Measurements from ENCODE around the gene AKT2. TPM values are rescaled to one million over a fixed set of nuclear protein-coding genes. Genes with fewer than 3 reads are reported as not detected.
"Not testable (repeated sequence)": the region's sequence is repeated elsewhere in the genome, so short reads cannot be mapped to it uniquely, and the experiment has no call there.

The AKT2 gene
- 33.8 and 38.6 TPM in 2 replicates for total RNA-seq

GRCh38 chr19:40284501-40285352 is at the start of gene AKT2:
Gene AKT2 (minus strand): TSS chr19:40285345. CDS start chr19:40265267, 20,078 bp downstream.
- no peak for DNase-seq (ENCODE audit: extremely low read depth, low read depth, low spot score)

GRCh38 chr19:40333083-40333482 is 47.9 kb upstream of the AKT2 start:
- not testable (repeated sequence) for DNase-seq (ENCODE audit: extremely low read depth, low read depth, low spot score)

GRCh38 chr19:40332669-40333068 is 47.5 kb upstream of the AKT2 start:
- DNase-seq (ENCODE audit: extremely low read depth, low read depth, low spot score): no peak

GRCh38 chr19:40331052-40331451 is 45.9 kb upstream of the AKT2 start:
- DNase-seq (ENCODE audit: extremely low read depth, low read depth, low spot score): no peak

GRCh38 chr19:40326201-40326600 is 41.1 kb upstream of the AKT2 start:
- no peak for DNase-seq (ENCODE audit: extremely low read depth, low read depth, low spot score)

GRCh38 chr19:40323705-40324104 is 38.6 kb upstream of the AKT2 start:
- no peak for DNase-seq (ENCODE audit: extremely low read depth, low read depth, low spot score)

- DNase-seq (ENCODE audit: extremely low read depth, low read depth, low spot score): no peak
Measured at GRCh38 chr19:40322951-40323615, 37.9 kb upstream of the AKT2 start.

- no peak for DNase-seq (ENCODE audit: extremely low read depth, low read depth, low spot score)
Measured at GRCh38 chr19:40322271-40322610, 37.1 kb upstream of the AKT2 start.

GRCh38 chr19:40321566-40322270 is 36.6 kb upstream of the AKT2 start:
- no peak for DNase-seq (ENCODE audit: extremely low read depth, low read depth, low spot score)

- DNase-seq (ENCODE audit: extremely low read depth, low read depth, low spot score): no peak
Measured at GRCh38 chr19:40321076-40321475, 35.9 kb upstream of the AKT2 start.

- no peak for DNase-seq (ENCODE audit: extremely low read depth, low read depth, low spot score)
Measured at GRCh38 chr19:40320558-40320935, 35.4 kb upstream of the AKT2 start.

GRCh38 chr19:40317338-40317737 is 32.2 kb upstream of the AKT2 start:
- DNase-seq (ENCODE audit: extremely low read depth, low read depth, low spot score): no peak

- no peak for DNase-seq (ENCODE audit: extremely low read depth, low read depth, low spot score)
Measured at GRCh38 chr19:40315812-40316470, 30.8 kb upstream of the AKT2 start.

- DNase-seq (ENCODE audit: extremely low read depth, low read depth, low spot score): no peak
Measured at GRCh38 chr19:40314656-40315055, 29.5 kb upstream of the AKT2 start.

- no peak for DNase-seq (ENCODE audit: extremely low read depth, low read depth, low spot score)
Measured at GRCh38 chr19:40313229-40313983, 28.3 kb upstream of the AKT2 start.

GRCh38 chr19:40312533-40312932 is 27.4 kb upstream of the AKT2 start:
- no peak for DNase-seq (ENCODE audit: extremely low read depth, low read depth, low spot score)

GRCh38 chr19:40309666-40310065 is 24.5 kb upstream of the AKT2 start:
- DNase-seq (ENCODE audit: extremely low read depth, low read depth, low spot score): no peak

- DNase-seq (ENCODE audit: extremely low read depth, low read depth, low spot score): peak; percentile 52
Measured at GRCh38 chr19:40305403-40305802, 20.3 kb upstream of the AKT2 start.

- no peak for DNase-seq (ENCODE audit: extremely low read depth, low read depth, low spot score)
Measured at GRCh38 chr19:40304306-40304705, 19.2 kb upstream of the AKT2 start.

- DNase-seq (ENCODE audit: extremely low read depth, low read depth, low spot score): no peak
Measured at GRCh38 chr19:40303765-40304164, 18.6 kb upstream of the AKT2 start.

Measured in glomerular endothelial cell (primary cell).